Measurements from ENCODE around the gene STK35. TPM values are rescaled to one million over a fixed set of nuclear protein-coding genes. Genes with fewer than 3 reads are reported as not detected.

STK35 gene
- total RNA-seq, 1 experiment from 2014 or later = 16.5 TPM

DNA sequence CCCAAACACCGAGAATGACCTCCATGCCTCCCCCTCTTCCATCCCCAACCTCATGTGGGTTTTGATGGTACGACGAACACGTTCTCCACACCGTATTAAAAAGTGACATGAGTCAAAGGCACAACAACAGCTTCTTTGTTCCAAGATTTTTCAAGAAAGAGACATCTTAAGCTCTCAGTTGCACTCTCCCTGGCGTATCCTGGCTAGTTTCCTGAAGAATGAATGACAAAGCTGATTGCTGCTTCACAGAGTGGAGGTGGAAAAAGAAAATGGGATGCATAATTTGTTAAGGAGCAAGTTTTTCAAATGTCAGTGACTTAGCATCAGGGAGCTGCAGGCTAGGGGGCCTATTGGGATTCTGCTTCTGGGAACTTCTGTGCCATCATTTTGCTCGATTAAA is 95.5 kb downstream of the STK35 start:
- intact Hi-C loops (cut with micrococcal nuclease; ENCODE audit: unreplicated experiment) = no loop called here
- no peak for DNase-seq
- TF ChIP-seq, protein P1, sequence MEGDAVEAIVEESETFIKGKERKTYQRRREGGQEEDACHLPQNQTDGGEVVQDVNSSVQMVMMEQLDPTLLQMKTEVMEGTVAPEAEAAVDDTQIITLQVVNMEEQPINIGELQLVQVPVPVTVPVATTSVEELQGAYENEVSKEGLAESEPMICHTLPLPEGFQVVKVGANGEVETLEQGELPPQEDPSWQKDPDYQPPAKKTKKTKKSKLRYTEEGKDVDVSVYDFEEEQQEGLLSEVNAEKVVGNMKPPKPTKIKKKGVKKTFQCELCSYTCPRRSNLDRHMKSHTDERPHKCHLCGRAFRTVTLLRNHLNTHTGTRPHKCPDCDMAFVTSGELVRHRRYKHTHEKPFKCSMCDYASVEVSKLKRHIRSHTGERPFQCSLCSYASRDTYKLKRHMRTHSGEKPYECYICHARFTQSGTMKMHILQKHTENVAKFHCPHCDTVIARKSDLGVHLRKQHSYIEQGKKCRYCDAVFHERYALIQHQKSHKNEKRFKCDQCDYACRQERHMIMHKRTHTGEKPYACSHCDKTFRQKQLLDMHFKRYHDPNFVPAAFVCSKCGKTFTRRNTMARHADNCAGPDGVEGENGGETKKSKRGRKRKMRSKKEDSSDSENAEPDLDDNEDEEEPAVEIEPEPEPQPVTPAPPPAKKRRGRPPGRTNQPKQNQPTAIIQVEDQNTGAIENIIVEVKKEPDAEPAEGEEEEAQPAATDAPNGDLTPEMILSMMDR (IDR thresholded peaks at IDR 0.05; ENCODE audit: unreplicated experiment) = no peak
- no TSS peak for BruUV-seq (replicated peaks)
- Mint-ChIP-seq H3K36me3 (ENCODE audit: insufficient read depth, unreplicated experiment) (no peaks in the 10 kb centered on the region), H3K9me3 (ENCODE audit: low read depth, unreplicated experiment) (no peaks in the 10 kb centered on the region), H3K27ac (ENCODE audit: unreplicated experiment) (no peak overlapping the region), H3K4me1 (ENCODE audit: low read depth, unreplicated experiment) (no peaks in the 10 kb centered on the region), H3K4me3 (ENCODE audit: low read depth, unreplicated experiment) (no peak overlapping the region), H3K27me3 (ENCODE audit: unreplicated experiment) (peaks cover 81% of the 10 kb centered on the region)
- CTCF ChIA-PET = no interaction called here

Other genes with a start within 250 kb of the STK35 start
- 24.0 and 28.3 TPM in 2 replicates for gene SIRPA, start 206.4 kb upstream of the STK35 start, total RNA-seq (2022)
- not detected in 2 replicates for gene PDYN, start 107.8 kb upstream of the STK35 start, total RNA-seq (2022)
- gene TGM3, start 194.2 kb downstream of the STK35 start, total RNA-seq (2022) = not detected in 2 replicates

Data from Calu3 (cell line).